8988T (cell line): ENCODE measurements around the gene ILKAP.
A peak's percentile ranks its signal among the peaks of the same experiment; 100 is the strongest.

Source experiments
- DNase-seq: peaks from one replicate; pipeline ENCODE4 v3.0.0; 2011

ILKAP gene

DNA sequence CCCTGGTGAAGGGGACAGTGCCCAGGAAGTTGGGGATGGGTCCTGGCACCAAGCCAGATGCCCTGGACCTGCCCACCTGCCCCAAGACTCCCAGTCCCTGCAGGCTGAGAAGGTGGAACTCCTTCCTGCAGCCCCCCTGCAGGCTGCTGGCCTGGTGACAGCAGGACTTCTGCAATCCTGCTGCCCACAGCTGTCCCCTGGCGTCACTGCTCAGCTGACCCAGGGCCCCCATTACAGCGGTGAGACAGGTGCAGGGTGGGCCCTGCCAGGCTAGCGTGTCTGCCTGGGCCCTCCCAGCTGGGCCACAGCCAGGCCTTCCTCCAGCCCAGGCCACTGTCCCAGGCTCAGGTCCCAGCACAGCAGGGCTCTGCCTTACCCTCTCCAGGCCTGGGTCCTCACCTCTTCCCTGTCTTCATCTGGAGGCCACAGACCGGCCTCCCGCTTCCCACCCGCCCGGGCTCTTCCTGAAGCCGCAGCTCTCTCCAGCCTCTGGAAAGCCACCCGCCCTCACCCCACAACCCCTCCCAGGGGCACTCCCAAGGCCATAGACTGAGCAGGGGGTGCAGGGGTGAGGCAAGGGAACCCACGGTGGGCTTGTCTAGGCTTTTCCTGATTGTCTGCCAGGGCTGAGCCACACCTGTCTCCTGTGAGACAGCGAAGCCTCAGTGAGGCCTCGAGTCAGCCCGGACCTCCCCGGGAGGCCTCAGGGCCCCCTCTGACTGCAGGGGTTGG lies 53.5 kb downstream of the ILKAP start:
- DNase-seq: no peak

GRCh38 chr2:238148981-238149380 lies 54.5 kb downstream of the ILKAP start:
- DNase-seq: no peak

DNA sequence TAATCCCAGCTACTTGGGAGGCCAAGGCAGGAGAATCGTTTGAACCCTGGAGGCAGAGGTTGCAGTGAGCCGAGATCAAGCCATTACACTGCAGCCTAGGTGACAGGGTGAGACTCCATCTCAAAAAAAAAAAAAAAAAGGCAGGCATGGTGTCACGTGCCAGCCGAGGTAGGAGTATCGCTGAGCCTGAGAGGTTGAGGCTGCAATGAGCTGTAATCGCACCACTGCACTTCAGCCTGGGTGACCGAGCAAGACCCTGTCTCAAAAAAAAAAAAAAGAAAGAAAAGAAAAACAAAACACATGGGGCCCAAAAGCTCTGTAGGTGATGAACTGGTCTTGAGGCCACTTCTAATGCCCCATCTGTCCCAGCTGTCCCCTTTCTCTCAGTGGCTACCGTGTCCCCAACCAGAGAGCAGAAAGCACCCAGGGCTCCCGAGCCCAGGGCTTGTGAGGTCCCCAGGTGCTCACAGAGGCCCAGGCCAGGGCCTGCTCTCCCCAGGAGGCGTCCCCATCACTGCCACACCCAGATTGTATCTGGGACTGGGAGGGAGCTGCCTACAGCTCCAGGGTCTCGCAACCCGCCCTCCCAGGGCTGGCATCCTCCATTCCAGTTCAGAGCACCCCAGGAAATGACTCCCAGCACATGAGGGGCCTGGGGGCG lies 56.5 kb downstream of the ILKAP start:
- no peak for DNase-seq

GRCh38 chr2:238145851-238146250 lies 57.6 kb downstream of the ILKAP start:
- no peak for DNase-seq

DNA sequence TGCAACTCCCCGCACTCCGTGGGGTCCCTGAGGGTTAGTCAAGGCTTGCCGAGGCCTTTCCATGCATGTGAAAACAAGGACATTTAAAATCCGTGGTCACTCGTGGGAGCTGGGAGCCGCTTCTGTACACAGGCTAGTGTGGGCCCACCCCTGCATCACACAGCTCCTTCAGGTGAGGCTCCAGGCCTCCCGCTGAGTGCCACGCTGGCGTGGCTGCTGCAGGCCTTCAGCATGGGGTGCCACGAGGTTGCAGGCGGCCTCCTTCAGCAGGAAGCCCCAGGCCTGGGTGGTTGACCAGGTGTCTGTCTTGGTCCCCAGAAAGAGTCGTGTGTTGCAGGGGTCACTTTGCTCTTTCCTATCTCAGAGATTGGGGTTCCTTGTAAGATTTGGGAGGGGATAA lies 58.4 kb downstream of the ILKAP start:
- DNase-seq: no peak

- DNase-seq: no peak
Measured at GRCh38 chr2:238144262-238144661, 59.2 kb downstream of the ILKAP start.

DNA sequence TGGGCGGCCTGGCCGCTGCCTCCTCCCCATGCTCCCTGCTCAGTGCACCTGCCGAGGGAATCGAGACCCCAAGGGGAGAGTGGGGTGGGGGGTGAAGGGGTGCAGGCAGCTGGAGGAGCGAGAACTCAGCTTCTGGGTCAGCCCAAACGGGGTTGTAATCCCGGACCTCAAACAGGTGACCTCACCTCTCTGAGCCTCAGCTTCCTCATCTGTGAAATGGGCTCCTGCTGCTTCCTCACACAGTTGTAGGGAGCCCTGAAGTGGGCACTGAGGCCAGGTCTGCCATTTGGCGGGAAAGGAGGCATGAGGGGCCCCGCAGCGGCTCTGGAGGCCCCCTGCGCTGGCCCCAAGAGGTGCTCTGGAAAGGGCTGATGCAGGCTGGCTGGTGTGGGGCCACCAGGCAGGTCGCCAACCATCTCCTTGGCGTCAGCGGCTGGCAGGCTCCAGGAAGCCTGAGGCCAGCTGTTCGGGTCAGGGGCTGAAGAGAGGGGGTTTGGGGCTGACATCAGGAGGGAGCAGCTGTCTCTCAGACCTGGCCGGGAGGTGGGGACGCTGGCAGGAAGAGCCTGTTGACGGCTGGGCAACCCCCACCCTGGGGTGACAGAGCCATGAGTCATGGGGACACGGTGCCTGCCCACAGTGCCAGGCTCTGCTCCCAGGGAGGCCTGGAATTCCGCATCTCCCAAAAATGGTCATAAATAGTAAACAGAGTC lies 60.1 kb downstream of the ILKAP start:
- peak; percentile 89 for DNase-seq

DNA sequence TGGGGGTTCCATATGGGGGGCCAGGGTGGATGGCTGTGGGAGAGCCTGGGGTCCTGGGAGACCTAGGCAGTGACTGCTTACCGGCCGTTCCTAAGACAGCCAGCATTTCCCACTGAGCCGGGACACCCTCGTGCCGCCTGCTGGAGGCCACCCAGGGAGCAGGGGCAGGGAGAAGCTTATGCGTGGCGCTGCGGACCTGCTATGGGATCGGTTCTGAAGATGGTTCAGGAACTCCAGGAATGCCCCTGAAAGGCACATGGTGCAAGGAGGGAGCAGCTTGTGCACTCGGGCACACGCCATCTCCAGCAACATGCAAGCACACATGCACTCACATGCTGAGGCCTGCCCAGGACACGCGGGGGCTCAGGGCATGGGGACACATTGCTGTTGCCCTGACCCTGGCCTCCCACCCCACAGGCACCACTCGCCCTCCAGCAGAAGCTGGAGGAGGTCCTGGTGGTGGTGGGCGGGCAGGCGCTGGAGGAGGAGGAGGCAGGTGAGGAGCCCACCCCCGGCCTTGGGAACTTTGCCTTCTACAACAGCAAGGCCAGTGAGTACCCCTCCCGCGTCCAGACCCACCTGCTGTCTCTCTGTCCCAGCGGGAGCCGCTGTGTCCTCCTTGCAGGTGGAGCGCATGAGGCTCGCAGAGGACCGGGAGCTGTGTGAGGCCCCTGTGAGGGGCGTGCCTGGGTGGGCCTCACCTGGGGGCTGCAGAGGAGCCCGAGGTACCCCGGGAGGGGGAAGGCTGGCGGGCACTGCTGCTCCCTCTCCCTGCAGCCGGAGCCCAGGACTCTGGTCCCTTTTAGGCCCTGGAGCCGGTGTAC lies 60.9 kb downstream of the ILKAP start:
- no peak for DNase-seq

DNA sequence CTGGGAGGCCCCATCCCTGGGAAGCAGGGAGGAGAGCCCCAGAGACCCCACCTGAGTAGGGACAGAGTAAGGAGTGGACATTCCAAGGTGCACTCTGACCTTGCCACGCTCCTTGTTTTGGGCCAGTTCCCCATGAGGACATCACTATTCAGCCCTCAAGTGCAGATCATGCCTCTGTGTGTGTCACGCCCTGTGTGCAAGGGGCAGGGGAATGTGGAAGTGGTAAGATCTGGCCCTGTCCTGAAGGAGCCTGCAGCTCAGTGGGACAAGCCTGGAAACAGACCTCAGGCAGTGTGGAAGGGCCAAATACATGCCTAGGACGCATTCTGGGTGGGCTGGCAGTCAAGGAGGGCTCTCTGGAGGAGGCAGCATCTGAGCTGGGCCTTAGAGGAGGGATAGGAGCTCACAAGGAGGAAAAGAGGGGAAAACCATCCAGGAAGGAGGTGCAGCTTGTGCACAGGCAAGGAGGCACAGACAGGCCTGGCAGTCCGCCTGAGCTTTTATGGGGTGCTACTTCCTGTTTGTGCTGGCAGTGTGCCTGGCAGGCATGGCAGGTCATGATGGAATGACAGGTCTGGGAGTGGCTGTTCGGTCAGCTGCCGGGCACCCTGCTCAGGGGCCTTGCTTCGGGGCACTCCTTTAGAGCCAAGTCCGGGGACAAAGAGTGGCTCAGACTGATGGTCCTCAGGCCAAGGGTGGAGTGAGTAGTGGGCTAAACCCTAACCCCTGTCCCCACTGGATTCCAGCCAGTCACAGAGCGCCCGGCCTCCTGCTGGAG lies 61.8 kb downstream of the ILKAP start:
- no peak for DNase-seq

GRCh38 chr2:238140721-238141540 lies 62.6 kb downstream of the ILKAP start:
- DNase-seq: no peak

DNA sequence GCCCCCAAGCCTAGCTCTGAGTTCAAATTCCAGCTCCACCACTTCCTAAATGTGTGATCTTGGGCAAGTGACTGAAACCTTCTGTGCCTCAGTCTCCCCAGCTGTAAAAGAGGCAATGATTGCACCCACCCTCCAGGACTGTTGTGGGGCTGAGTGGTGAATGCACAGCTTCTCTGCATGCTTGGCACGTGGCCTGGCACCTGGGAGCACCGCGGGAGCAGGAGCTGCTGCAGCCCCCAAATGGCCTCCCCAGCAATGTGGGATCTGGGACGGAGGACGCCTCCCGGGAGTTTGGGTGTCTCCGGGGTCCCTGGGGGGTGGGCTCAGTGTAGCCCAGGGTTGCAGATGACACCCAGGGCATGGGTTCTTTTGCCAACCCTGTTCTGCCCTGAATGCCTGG lies 63.5 kb downstream of the ILKAP start:
- DNase-seq: no peak

GRCh38 chr2:238139196-238140039 lies 64.1 kb downstream of the ILKAP start:
- no peak for DNase-seq

DNA sequence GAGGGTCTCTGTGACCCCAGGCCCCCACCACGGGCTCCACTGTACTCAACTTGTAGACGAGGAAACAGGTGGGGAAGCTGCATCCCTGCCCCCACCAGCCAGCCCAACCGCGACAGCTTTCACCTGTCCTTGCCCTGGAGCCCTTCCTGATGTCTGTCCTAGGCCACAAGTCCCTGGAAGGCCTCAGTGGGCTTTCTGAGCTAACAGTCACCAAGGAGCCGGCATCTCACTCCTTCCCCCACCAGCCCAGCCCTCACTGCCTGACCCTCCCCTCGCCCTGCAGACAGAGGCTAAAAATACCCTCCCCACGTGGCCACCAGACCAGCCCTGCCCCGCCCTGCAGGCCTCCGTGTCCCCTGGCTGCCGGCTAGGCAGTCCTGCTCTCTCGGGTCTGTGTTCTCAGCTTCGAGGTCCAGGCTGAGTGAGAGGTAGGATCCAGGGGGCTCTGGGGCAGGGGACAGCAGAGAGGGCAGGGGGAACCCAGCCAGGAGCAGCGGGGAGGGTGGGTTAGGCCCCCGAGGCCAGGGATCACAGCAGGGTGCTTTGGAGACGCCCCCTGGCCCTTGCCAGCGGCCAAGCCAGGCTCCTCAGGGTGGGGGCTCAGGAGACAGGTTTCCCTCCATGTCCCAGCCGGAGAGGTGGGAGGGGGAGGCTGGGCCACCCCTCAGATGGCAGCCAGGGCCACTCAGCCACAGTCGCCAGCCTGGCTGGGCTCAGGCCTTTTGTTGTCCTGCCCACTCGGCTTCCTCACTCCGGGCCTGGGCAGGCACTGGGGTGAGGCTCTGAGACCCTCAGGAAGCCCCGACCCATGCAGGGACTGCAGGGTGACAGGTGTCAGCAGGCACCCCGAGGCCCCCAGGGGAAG lies 64.9 kb downstream of the ILKAP start, which contains the start of gene KLHL30:
KLHL30 (plus strand) TSS at position 338 of the 865 bp plus-strand sequence. CDS start 2,087 bp downstream, outside the sequence.
- no peak for DNase-seq

- no peak for DNase-seq
Measured at GRCh38 chr2:238137885-238138284, 65.6 kb downstream of the ILKAP start.

DNA sequence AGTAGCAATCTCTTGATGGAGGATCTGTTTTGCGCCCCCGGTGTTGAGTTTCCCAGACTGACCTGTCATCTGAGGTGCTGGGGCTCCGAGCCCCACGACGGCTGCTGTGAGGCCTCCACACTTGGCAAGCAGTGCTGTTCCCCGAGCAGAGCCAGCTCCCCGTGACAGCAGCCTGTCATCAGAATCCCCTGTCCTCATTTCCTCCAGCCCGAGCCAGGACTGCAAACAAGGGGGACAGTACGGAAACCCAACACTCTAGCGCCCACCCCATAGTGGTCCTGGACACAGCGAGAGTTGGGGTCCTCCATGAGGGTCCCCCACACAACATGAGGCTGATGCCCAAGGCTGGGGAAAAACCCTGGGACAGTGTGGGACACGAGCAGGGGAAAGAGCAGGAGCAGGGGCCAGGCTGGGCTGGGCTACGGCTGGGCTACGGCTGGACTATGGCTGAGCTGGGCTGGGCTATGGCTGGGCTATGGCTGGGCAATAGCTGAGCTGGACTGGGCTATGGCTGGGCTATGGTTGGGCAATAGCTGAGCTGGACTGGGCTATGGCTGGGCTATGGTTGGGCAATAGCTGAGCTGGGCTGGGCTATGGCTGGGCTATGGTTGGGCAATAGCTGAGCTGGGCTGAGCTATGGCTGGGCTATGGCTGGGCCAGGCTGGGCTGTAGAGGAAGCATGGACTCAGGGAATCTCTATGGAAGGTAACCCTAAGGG lies 66.5 kb downstream of the ILKAP start:
- DNase-seq: no peak

DNA sequence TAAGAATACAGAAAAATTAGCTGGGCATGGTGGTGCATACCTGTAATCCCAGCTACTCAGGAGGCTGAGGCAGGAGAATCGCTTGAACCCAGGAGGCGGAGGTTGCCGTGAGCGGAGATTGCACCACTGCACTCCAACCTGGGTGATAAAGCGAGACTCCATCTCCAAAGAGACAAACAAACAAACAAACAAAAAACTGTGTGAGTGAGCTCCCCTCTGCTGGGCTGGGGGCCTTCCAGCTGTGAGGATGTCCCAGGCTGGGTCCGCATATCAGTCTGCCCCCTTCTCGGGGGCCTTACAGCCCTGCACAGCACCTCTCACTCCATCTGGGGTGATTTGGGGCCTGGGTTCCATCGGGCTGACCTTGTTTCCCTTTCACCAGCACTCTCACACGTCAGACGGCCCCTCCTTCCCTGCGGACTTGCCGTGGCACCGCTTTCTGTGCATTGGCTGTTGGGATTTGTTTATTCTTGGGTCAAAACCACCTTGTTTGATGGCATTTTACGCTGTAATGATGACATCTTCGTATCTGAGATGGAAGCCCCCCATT lies 67.8 kb downstream of the ILKAP start:
- no peak for DNase-seq

- DNase-seq: no peak
Measured at GRCh38 chr2:238134393-238134785, 69.1 kb downstream of the ILKAP start.
